ENCODE results near the gene SELENBP1. TPM values are rescaled to one million over a fixed set of nuclear protein-coding genes. Genes with fewer than 3 reads are reported as not detected.

SELENBP1 gene
- total and polyA plus RNA-seq, 2 experiments from 2014 or later: 63.9 to 86.4 TPM

GRCh38 chr1:151369621-151370048 lies 2.9 kb downstream of the SELENBP1 start:
- H3K4me3 ChIP-seq: no peak overlapping the region
- peaks cover 31% of the 10 kb centered on the region for H3K4me1 ChIP-seq (ENCODE audit: insufficient read depth)
- 92% methylated on average over 15 of the region's 15 CpGs for WGBS (ENCODE audit: low lambda C conversion rate, missing lambda C conversion rate)
- no peaks in the 10 kb centered on the region for H3K9me3 ChIP-seq (ENCODE audit: low read depth)
- H3K4me2 ChIP-seq: no peak overlapping the region
- H2AFZ ChIP-seq: no peak overlapping the region
- H3K36me3 ChIP-seq (replicated peaks; ENCODE audit: insufficient read depth, low read depth): no peaks in the 10 kb centered on the region
- no peaks in the 10 kb centered on the region for H3K27me3 ChIP-seq
- DNase-seq (ENCODE audit: low spot score): no peak
- TF ChIP-seq, protein P1, sequence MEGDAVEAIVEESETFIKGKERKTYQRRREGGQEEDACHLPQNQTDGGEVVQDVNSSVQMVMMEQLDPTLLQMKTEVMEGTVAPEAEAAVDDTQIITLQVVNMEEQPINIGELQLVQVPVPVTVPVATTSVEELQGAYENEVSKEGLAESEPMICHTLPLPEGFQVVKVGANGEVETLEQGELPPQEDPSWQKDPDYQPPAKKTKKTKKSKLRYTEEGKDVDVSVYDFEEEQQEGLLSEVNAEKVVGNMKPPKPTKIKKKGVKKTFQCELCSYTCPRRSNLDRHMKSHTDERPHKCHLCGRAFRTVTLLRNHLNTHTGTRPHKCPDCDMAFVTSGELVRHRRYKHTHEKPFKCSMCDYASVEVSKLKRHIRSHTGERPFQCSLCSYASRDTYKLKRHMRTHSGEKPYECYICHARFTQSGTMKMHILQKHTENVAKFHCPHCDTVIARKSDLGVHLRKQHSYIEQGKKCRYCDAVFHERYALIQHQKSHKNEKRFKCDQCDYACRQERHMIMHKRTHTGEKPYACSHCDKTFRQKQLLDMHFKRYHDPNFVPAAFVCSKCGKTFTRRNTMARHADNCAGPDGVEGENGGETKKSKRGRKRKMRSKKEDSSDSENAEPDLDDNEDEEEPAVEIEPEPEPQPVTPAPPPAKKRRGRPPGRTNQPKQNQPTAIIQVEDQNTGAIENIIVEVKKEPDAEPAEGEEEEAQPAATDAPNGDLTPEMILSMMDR (IDR thresholded peaks at IDR 0.05; ENCODE audit: poor library complexity): no peak
- TF ChIP-seq EZH2 (IDR thresholded peaks at IDR 0.05; ENCODE audit: borderline replicate concordance) (no peak), EZH2phosphoT487 (IDR thresholded peaks at IDR 0.05; ENCODE audit: low read depth, severe bottlenecking, unreplicated experiment) (no peak)
- no peaks in the 10 kb centered on the region for H3K9me2 ChIP-seq (replicated peaks; ENCODE audit: insufficient read depth)
- H3K79me2 ChIP-seq: peaks cover 11% of the 10 kb centered on the region
- H3K27ac ChIP-seq: no peak overlapping the region
- H4K20me1 ChIP-seq (ENCODE audit: insufficient read depth, poor library complexity, severe bottlenecking): no peaks in the 10 kb centered on the region

DNA sequence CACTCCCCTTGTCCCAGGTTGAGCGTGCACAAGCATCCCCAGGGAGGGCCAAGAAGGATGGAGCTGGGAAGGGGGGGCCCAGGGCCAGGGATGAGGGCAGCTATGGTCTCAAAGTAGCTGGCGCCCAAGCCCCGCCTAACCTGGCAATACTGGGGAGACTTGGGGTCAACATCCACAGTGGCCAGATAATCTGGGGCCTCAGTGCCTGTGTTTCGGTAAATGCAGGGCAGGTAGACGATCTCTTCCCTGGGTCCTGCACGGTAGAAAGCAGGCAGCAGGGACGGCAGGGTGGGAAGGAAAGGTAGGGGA lies 3.2 kb downstream of the SELENBP1 start:
- H3K9me3 ChIP-seq (ENCODE audit: low read depth): no peaks in the 10 kb centered on the region
- H3K27me3 ChIP-seq: no peaks in the 10 kb centered on the region
- no peak for TF ChIP-seq EZH2 (IDR thresholded peaks at IDR 0.05; ENCODE audit: borderline replicate concordance)
- TF ChIP-seq, protein P1 (IDR thresholded peaks at IDR 0.05; ENCODE audit: poor library complexity): no peak
- TF ChIP-seq EZH2phosphoT487 (IDR thresholded peaks at IDR 0.05; ENCODE audit: low read depth, severe bottlenecking, unreplicated experiment): no peak
- no peaks in the 10 kb centered on the region for H3K36me3 ChIP-seq (replicated peaks; ENCODE audit: insufficient read depth, low read depth)
- H3K9me2 ChIP-seq (replicated peaks; ENCODE audit: insufficient read depth): no peaks in the 10 kb centered on the region
- 91% methylated on average over 7 of the region's 7 CpGs for WGBS (ENCODE audit: low lambda C conversion rate, missing lambda C conversion rate)
- H3K4me2 ChIP-seq: no peak overlapping the region
- no peaks in the 10 kb centered on the region for H4K20me1 ChIP-seq (ENCODE audit: insufficient read depth, poor library complexity, severe bottlenecking)
- H2AFZ ChIP-seq: no peak overlapping the region
- no peak overlapping the region for H3K27ac ChIP-seq
- peaks cover 31% of the 10 kb centered on the region for H3K4me1 ChIP-seq (ENCODE audit: insufficient read depth)
- H3K4me3 ChIP-seq: no peak overlapping the region
- peaks cover 11% of the 10 kb centered on the region for H3K79me2 ChIP-seq
- no peak for DNase-seq (ENCODE audit: low spot score)

DNA sequence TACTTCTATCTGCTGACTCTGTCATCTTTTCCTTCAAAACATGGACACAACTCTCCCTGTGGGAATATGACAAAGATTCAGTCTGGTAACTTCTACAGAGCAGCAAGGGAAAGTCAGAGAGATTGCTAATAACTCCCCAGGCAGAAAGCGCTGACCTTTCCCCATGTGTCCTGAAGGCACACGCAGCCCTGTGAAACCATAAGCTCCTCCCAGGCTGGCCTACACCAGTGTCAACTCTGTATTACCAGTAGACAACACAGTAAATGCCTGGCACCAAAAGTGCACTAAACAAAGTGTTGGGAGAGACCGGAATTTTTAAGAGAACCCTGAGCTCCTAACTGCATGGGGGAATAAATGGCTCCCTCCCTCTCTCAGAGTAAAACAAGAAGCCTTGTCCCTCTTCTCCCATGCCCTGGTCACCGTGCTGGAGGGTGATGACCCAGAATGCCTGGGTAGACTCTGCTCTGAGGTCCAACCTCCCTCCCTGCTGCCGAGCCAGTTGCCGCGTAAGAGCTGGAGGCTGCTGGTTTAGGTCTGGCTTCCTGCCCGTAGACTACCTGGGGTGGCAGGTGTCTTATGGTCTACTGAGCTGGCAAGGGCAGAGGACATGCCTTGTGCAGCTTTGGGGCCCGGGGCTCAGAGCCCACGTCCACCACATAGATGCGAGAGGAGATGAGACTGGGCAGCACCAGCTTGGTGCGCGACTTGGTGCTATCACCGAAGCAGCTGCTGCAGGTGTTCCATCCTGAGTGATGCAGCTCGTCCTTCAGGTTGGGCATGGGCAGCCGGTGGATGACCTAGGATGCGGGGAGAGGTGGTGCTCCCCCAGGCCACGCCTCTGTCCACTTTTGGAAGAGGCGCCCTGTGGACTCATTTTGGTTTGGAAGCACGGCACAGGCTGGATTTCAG lies 3.9 kb downstream of the SELENBP1 start:
- Histone ChIP-seq H3K4me1 (ENCODE audit: insufficient read depth) (peaks cover 31% of the 10 kb centered on the region), H2AFZ (no peak overlapping the region), H3K79me2 (peaks cover 11% of the 10 kb centered on the region), H3K27me3 (no peaks in the 10 kb centered on the region), H3K36me3 (replicated peaks; ENCODE audit: insufficient read depth, low read depth) (no peaks in the 10 kb centered on the region), H3K4me3 (no peak overlapping the region), H4K20me1 (ENCODE audit: insufficient read depth, poor library complexity, severe bottlenecking) (no peaks in the 10 kb centered on the region), H3K9me2 (replicated peaks; ENCODE audit: insufficient read depth) (no peaks in the 10 kb centered on the region), H3K27ac (no peak overlapping the region), H3K9me3 (ENCODE audit: low read depth) (no peaks in the 10 kb centered on the region), H3K4me2 (no peak overlapping the region)
- DNase-seq (ENCODE audit: low spot score): no peak
- WGBS (ENCODE audit: low lambda C conversion rate, missing lambda C conversion rate): 93% methylated on average over 20 of the region's 20 CpGs
- TF ChIP-seq EZH2phosphoT487 (IDR thresholded peaks at IDR 0.05; ENCODE audit: low read depth, severe bottlenecking, unreplicated experiment): no peak
- TF ChIP-seq, protein P1 (IDR thresholded peaks at IDR 0.05; ENCODE audit: poor library complexity): no peak
- no peak for TF ChIP-seq EZH2 (IDR thresholded peaks at IDR 0.05; ENCODE audit: borderline replicate concordance)

Measured in hepatocyte (in vitro differentiated cells).